ENCODE results near the gene MLF1. TPM values are rescaled to one million over a fixed set of nuclear protein-coding genes. Genes with fewer than 3 reads are reported as not detected.

Gene MLF1
- total RNA-seq, 1 experiment from 2014 or later, result 55.5 TPM

GRCh38 chr3:158631981-158632380, 61.0 kb downstream of the MLF1 start:
- Histone ChIP-seq H3F3A (ENCODE audit: insufficient read depth, low read depth) (no peaks in the 10 kb centered on the region), H3K27me3 (ENCODE audit: insufficient read depth, low read depth) (no peaks in the 10 kb centered on the region), H3K4me2 (no peak overlapping the region), H3K4me1 (replicated peaks; ENCODE audit: insufficient read depth) (no peaks in the 10 kb centered on the region), H3K79me2 (ENCODE audit: low read depth) (no peaks in the 10 kb centered on the region), H3K9me2 (ENCODE audit: insufficient read depth) (no peaks in the 10 kb centered on the region), H3K27ac (no peak overlapping the region), H3K36me3 (ENCODE audit: low read depth) (no peaks in the 10 kb centered on the region), H2AFZ (no peak overlapping the region), H3K4me3 (no peak overlapping the region), H3K9me3 (ENCODE audit: insufficient read depth, low read depth) (no peaks in the 10 kb centered on the region), H4K20me1 (ENCODE audit: insufficient read depth) (no peaks in the 10 kb centered on the region)
- ChIA-PET CTCF (no interaction called here), POLR2A (ENCODE audit: unreplicated experiment) (no interaction called here)
- no peak for TF ChIP-seq CTCF (conservative IDR thresholded peaks at IDR 0.05)
- TF ChIP-seq EZH2 (IDR thresholded peaks at IDR 0.05; ENCODE audit: low read depth), result no peak
- no TSS peak for BruUV-seq (replicated peaks)
- intact Hi-C loops (cut with micrococcal nuclease; ENCODE audit: unreplicated experiment), result no loop called here
- DNase-seq, result no peak

GRCh38 chr3:158640646-158641045, 69.7 kb downstream of the MLF1 start:
- CTCF ChIA-PET, result no interaction called here
- no peak overlapping the region for H3K4me2 ChIP-seq

DNA sequence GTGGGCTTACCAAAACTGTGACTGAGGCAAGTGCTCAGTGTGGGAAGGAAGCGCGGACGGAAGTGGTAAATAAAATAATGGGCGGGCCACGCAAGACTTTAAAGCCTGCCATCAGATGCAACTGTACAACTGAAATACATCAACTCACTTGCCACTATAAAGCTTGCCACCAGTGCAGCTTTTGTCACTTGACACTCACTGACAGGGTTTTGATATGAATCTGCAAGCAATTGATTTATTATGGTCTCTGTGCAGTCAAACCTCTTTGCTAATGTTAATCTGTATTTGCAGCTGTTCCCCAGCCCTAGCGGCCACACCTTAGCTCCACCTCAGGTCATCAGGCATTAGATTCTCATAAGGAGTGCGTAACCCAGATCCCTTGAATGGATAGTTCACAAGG, 71.0 kb downstream of the MLF1 start:
- CTCF ChIA-PET, result no interaction called here

More at GRCh38 chr3:158640646-158641045, 69.7 kb downstream of the MLF1 start:
- Histone ChIP-seq H3K27ac (no peak overlapping the region), H2AFZ (no peak overlapping the region; the same call in 1 of the 2 replicates), H3K9me2 (ENCODE audit: insufficient read depth) (no peaks in the 10 kb centered on the region), H3K36me3 (ENCODE audit: low read depth) (no peaks in the 10 kb centered on the region), H3K79me2 (ENCODE audit: low read depth) (peaks cover 13% of the 10 kb centered on the region), H4K20me1 (ENCODE audit: insufficient read depth) (0 out of 2 replicates have a peak, but pooled peaks cover 3% of the 10 kb centered on the region), H3K27me3 (ENCODE audit: insufficient read depth, low read depth) (no peaks in the 10 kb centered on the region), H3F3A (ENCODE audit: insufficient read depth, low read depth) (no peaks in the 10 kb centered on the region), H3K9me3 (ENCODE audit: insufficient read depth, low read depth) (no peaks in the 10 kb centered on the region), H3K4me3 (no peak overlapping the region), H3K4me1 (replicated peaks; ENCODE audit: insufficient read depth) (peaks cover 9% of the 10 kb centered on the region)
- intact Hi-C loops (cut with micrococcal nuclease; ENCODE audit: unreplicated experiment), result loop anchor here (5.0 to 10.0 kb wide), 3 partner anchors 68 to 1026 kb away; partner anchors contain the start of gene MLF1
- DNase-seq, result no peak
- no peak for TF ChIP-seq EZH2 (IDR thresholded peaks at IDR 0.05; ENCODE audit: low read depth)
- no peak for TF ChIP-seq CTCF (conservative IDR thresholded peaks at IDR 0.05)
- POLR2A ChIA-PET (ENCODE audit: unreplicated experiment), result no interaction called here
- no TSS peak for BruUV-seq (replicated peaks)

More for the DNA sequence above, 71.0 kb downstream of the MLF1 start:
- Histone ChIP-seq H3K27me3 (ENCODE audit: insufficient read depth, low read depth) (no peaks in the 10 kb centered on the region), H3K79me2 (ENCODE audit: low read depth) (peaks cover 27% of the 10 kb centered on the region), H3K9me2 (ENCODE audit: insufficient read depth) (no peaks in the 10 kb centered on the region), H3K4me2 (no peak overlapping the region), H2AFZ (no peak overlapping the region), H4K20me1 (ENCODE audit: insufficient read depth) (0 out of 2 replicates have a peak, but pooled peaks cover 3% of the 10 kb centered on the region), H3K9me3 (ENCODE audit: insufficient read depth, low read depth) (no peaks in the 10 kb centered on the region), H3K27ac (no peak overlapping the region), H3K4me1 (replicated peaks; ENCODE audit: insufficient read depth) (peaks cover 16% of the 10 kb centered on the region), H3K4me3 (no peak overlapping the region), H3F3A (ENCODE audit: insufficient read depth, low read depth) (no peaks in the 10 kb centered on the region), H3K36me3 (ENCODE audit: low read depth) (peaks cover 7% of the 10 kb centered on the region)
- BruUV-seq (replicated peaks), result no TSS peak
- intact Hi-C loops (cut with micrococcal nuclease; ENCODE audit: unreplicated experiment), result loop anchor here (5.0 to 10.0 kb wide), 3 partner anchors 70 to 1027 kb away; partner anchors contain the start of gene MLF1
- no peak for DNase-seq
- POLR2A ChIA-PET (ENCODE audit: unreplicated experiment), result interaction anchor here (0.5 kb wide), 1 partner anchor 71 kb away, joined by 5 read pairs; the partner anchor contains the start of gene MLF1
- no peak for TF ChIP-seq EZH2 (IDR thresholded peaks at IDR 0.05; ENCODE audit: low read depth)
- no peak for TF ChIP-seq CTCF (conservative IDR thresholded peaks at IDR 0.05)
